Fibroblast of the aortic adventitia (primary cell): ENCODE results near the gene LCP1. TPM values are rescaled to one million over a fixed set of nuclear protein-coding genes. Genes with fewer than 3 reads are reported as not detected.

ENCODE experiments used
- DNase-seq: peaks from one replicate; pipeline ENCODE4 v3.0.0-alpha.2; 2010; ENCODE audit warnings: low read depth
- H3K4me3 ChIP-seq: 2 replicates; pipeline ENCODE4 v1.5.1; 2011; ENCODE audit warnings: low read depth, mild to moderate bottlenecking, control low read depth, low read length, moderate library complexity
- CTCF ChIP-seq: IDR thresholded peaks from 2 replicates; pipeline ENCODE4 v1.5.1; 2011; ENCODE audit warnings: mild to moderate bottlenecking, low read length, control low read depth, inconsistent platforms; ENCODE audit not compliant: insufficient read depth
- total RNA-seq: library from RNA; depleted of rRNA; stranded (reverse); fragments of >200 nt; gene quantifications from 2 replicates; pipeline ENCODE4 v1.2.3, GENCODE V29; 2012; ENCODE audit warnings: low replicate concordance

Gene LCP1
- total RNA-seq, 1 donor, result 0.99 TPM

GRCh38 chr13:46142776-46143175 lies 39.2 kb downstream of the LCP1 start:
- TF ChIP-seq CTCF, result no peak

GRCh38 chr13:46140044-46140443 lies 41.9 kb downstream of the LCP1 start:
- DNase-seq, result no peak
- H3K4me3 ChIP-seq, result no peak overlapping the region
- no peak for TF ChIP-seq CTCF

More at GRCh38 chr13:46142776-46143175, 39.2 kb downstream of the LCP1 start:
- no peak for DNase-seq
- no peak overlapping the region for H3K4me3 ChIP-seq

GRCh38 chr13:46137627-46138317 lies 44.2 kb downstream of the LCP1 start:
- no peak overlapping the region for H3K4me3 ChIP-seq
- no peak for DNase-seq
- TF ChIP-seq CTCF, result no peak

- no peak for DNase-seq
- H3K4me3 ChIP-seq, result no peak overlapping the region
- no peak for TF ChIP-seq CTCF
Measured at GRCh38 chr13:46136688-46137087, 45.3 kb downstream of the LCP1 start.

GRCh38 chr13:46134961-46135522 lies 46.9 kb downstream of the LCP1 start:
- DNase-seq, result no peak
- no peak for TF ChIP-seq CTCF
- H3K4me3 ChIP-seq, result no peak overlapping the region

- no peak for DNase-seq
- no peak for TF ChIP-seq CTCF
- H3K4me3 ChIP-seq, result no peak overlapping the region
Measured at GRCh38 chr13:46134494-46134893, 47.5 kb downstream of the LCP1 start.
